Measurements from ENCODE around the gene BAG5. TPM values are rescaled to one million over a fixed set of nuclear protein-coding genes. Genes with fewer than 3 reads are reported as not detected.

BAG5 gene
- total RNA-seq, 2 experiments from 2014 or later: 24.2 to 25.1 TPM

DNA sequence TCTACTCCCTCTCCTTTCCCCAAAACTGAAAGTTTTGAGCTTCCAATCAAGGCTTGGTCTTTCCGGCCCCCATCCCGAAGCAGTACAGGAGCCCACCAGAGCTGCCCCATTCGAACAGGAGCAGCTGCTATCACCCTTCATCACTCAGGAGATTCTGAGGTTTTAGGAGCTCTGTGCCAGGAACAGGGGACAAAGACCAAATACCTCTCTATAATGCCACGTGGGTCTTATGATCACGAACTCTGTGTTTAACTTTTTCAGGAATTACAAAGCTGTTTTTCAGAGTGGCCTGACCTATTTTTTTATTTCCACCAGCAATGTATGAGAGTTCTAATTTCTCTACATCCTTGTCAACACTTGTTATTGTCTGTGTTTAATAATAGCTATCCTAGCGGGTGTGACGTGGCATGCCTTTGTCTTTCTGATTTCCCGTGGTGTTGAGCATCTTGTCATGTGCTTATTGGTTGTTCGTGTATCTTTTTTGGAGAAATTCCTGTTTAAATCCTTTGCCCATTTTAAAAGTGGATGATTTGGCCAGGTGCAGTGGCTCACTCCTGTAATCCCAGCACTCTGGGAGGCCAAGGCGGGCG is 22.0 kb upstream of the BAG5 start:
- Mint-ChIP-seq H3K9me3 (ENCODE audit: low read depth) (no peaks in the 10 kb centered on the region), H3K4me1 (no peaks in the 10 kb centered on the region), H3K36me3 (ENCODE audit: low read depth) (peaks cover 6% of the 10 kb centered on the region), H3K27me3 (no peaks in the 10 kb centered on the region), H3K4me3 (no peak overlapping the region), H3K27ac (no peak overlapping the region)
- CTCF ChIA-PET: no interaction called here
- POLR2A ChIA-PET: no interaction called here
- ATAC-seq (no peak), DNase-seq (no peak)
- intact Hi-C loops (cut with DNase I, micrococcal nuclease): no loop called here

GRCh38 chr14:103581954-103582703 is 19.7 kb upstream of the BAG5 start:
- Mint-ChIP-seq H3K4me3 (no peak overlapping the region), H3K27ac (no peak overlapping the region), H3K27me3 (no peaks in the 10 kb centered on the region), H3K4me1 (no peaks in the 10 kb centered on the region), H3K9me3 (ENCODE audit: low read depth) (no peaks in the 10 kb centered on the region), H3K36me3 (ENCODE audit: low read depth) (peaks cover 12% of the 10 kb centered on the region)
- POLR2A ChIA-PET: no interaction called here
- intact Hi-C loops (cut with DNase I, micrococcal nuclease): no loop called here
- no peak for ATAC-seq
- CTCF ChIA-PET: no interaction called here
- no peak for DNase-seq

- H3K27ac Mint-ChIP-seq: no peak overlapping the region
- H3K27me3 Mint-ChIP-seq: no peaks in the 10 kb centered on the region
- ChIA-PET CTCF (no interaction called here), POLR2A (no interaction called here)
- H3K4me3 Mint-ChIP-seq: no peak overlapping the region
- H3K9me3 Mint-ChIP-seq (ENCODE audit: low read depth): no peaks in the 10 kb centered on the region
- ATAC-seq: no peak
- intact Hi-C loops (cut with DNase I, micrococcal nuclease): no loop called here
- peaks cover 15% of the 10 kb centered on the region for H3K36me3 Mint-ChIP-seq (ENCODE audit: low read depth)
- no peaks in the 10 kb centered on the region for H3K4me1 Mint-ChIP-seq
- no peak for DNase-seq
Observed at GRCh38 chr14:103581206-103581605, 18.7 kb upstream of the BAG5 start.

DNA sequence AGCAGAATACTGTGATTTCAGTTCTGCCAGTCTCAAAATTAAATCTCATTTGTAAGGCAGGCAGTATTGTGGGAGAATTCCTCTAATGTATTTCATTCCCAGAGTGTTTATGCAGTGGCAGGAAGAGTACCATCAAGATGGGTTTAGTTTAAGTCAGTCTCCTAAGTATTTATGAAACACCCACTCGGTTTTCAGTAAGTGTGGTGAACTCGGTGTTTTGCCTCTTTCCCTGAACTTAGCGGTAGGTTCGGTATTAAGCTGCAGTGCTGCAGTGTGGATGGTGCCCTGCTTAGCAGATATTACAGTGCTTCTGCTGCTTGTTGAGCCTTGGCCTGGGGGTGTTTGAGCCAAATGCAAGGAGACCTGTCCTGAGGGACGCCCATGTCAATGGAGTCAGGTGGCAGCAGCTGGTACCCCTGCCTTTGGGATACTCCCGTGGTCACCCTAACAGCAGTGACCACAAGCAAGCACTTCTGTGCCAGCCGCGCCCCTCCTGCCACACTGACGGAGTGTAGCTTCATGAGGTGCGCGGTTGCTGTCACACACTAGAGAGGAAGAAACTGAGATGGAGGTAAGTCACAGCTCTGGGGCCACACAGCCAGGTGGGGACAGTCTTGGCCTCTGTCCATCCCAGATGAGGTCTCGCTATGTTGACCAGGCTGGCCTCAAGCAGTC is 16.1 kb upstream of the BAG5 start:
- Mint-ChIP-seq H3K36me3 (ENCODE audit: low read depth) (peaks cover 26% of the 10 kb centered on the region), H3K27me3 (no peaks in the 10 kb centered on the region), H3K4me3 (no peak overlapping the region), H3K4me1 (no peaks in the 10 kb centered on the region), H3K27ac (no peak overlapping the region), H3K9me3 (ENCODE audit: low read depth) (no peaks in the 10 kb centered on the region)
- ATAC-seq (no peak), DNase-seq (no peak)
- intact Hi-C loops (cut with DNase I, micrococcal nuclease): no loop called here
- CTCF ChIA-PET: no interaction called here
- POLR2A ChIA-PET: no interaction called here

- Mint-ChIP-seq H3K9me3 (ENCODE audit: low read depth) (no peaks in the 10 kb centered on the region), H3K27me3 (no peaks in the 10 kb centered on the region), H3K4me1 (no peaks in the 10 kb centered on the region), H3K36me3 (ENCODE audit: low read depth) (peaks cover 32% of the 10 kb centered on the region), H3K4me3 (no peak overlapping the region), H3K27ac (no peak overlapping the region)
- CTCF ChIA-PET: no interaction called here
- POLR2A ChIA-PET: no interaction called here
- ATAC-seq (no peak), DNase-seq (no peak)
- intact Hi-C loops (cut with DNase I, micrococcal nuclease): no loop called here
Observed at GRCh38 chr14:103576371-103577024, 14.0 kb upstream of the BAG5 start.

DNA sequence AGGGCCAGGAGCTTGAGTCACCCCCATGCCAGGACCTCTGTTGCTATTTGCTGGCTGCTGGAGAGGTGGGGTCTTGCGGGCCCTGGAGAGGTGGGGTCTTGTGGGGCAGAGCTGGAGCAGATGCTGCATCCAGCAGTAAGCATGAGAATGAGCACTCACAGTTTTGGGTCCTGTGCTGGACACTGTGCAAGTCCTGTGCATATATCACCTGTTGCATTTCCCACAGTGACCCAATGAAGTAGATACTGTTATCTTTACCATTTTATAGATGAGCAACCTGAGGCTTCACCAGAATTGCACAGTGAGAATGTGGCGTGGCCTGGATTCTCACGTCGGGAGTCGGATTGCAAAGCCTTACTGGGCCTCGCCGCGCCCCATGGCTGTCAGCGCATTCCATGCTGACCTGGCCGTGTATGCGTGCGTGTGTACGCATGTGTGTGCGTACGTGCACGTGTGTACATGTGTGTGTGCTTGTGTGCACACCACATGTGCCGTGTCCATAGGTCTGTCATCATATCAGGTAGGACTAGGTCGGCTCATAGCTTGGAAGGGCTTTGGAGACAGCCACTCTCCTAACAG is 12.3 kb upstream of the BAG5 start:
- H3K4me1 Mint-ChIP-seq: no peaks in the 10 kb centered on the region
- H3K27ac Mint-ChIP-seq: no peak overlapping the region
- no peaks in the 10 kb centered on the region for H3K9me3 Mint-ChIP-seq (ENCODE audit: low read depth)
- DNase-seq: no peak
- POLR2A ChIA-PET: no interaction called here
- no peak for ATAC-seq
- peaks cover 32% of the 10 kb centered on the region for H3K36me3 Mint-ChIP-seq (ENCODE audit: low read depth)
- intact Hi-C loops (cut with DNase I, micrococcal nuclease): loop anchor here (5.0 kb wide), 2 partner anchors 103 to 178 kb away; no protein-coding TSS in a partner anchor
- no peak overlapping the region for H3K4me3 Mint-ChIP-seq
- no peaks in the 10 kb centered on the region for H3K27me3 Mint-ChIP-seq
- CTCF ChIA-PET: interaction anchor here (0.7 to 1.3 kb wide), 4 partner anchors 11 to 102 kb away, joined by 3 to 6 read pairs (median 3); no protein-coding TSS in a partner anchor

DNA sequence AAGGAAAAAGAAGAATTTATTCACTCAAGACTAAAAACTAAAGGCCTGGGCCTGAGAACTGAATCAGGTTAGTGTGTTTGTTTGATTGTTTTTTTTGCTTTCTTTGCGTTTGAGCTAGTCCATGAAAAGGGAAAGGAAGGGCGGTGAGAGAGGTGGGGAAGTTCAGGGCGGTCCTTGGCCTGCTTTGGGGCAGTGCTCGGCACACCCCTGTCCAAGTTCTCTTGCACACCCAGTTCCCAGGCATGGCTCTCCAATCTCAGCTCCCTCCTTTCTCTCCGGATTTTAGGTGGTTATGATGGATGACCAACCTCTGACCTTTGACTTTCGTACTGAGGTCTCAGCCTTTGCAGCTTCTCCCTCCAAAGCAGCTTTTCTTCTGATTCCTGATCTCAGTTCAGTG is 11.6 kb upstream of the BAG5 start:
- Mint-ChIP-seq H3K36me3 (ENCODE audit: low read depth) (peaks cover 32% of the 10 kb centered on the region), H3K4me1 (no peaks in the 10 kb centered on the region), H3K9me3 (ENCODE audit: low read depth) (no peaks in the 10 kb centered on the region), H3K27me3 (no peaks in the 10 kb centered on the region), H3K27ac (no peak overlapping the region), H3K4me3 (no peak overlapping the region)
- intact Hi-C loops (cut with DNase I, micrococcal nuclease): loop anchor here (5.0 kb wide), 2 partner anchors 103 to 178 kb away; no protein-coding TSS in a partner anchor
- CTCF ChIA-PET: interaction anchor here (0.6 to 1.3 kb wide), 3 partner anchors 10 to 213 kb away, joined by 3 to 6 read pairs (median 4); partner anchors contain the start of gene BAG5
- DNase-seq (no peak), ATAC-seq (no peak)
- POLR2A ChIA-PET: no interaction called here

GRCh38 chr14:103569408-103569807 is 7.0 kb upstream of the BAG5 start:
- no peak overlapping the region for H3K4me3 Mint-ChIP-seq
- peaks cover 17% of the 10 kb centered on the region for H3K4me1 Mint-ChIP-seq
- H3K27me3 Mint-ChIP-seq: no peaks in the 10 kb centered on the region
- ATAC-seq: no peak
- CTCF ChIA-PET: interaction anchor here (0.6 to 1.2 kb wide), 4 partner anchors 10 to 239 kb away, joined by 3 to 4 read pairs (median 4); no protein-coding TSS in a partner anchor
- H3K27ac Mint-ChIP-seq: no peak overlapping the region
- H3K36me3 Mint-ChIP-seq (ENCODE audit: low read depth): peaks cover 10% of the 10 kb centered on the region
- no peak for DNase-seq
- intact Hi-C loops (cut with DNase I, micrococcal nuclease): no loop called here
- H3K9me3 Mint-ChIP-seq (ENCODE audit: low read depth): no peaks in the 10 kb centered on the region
- POLR2A ChIA-PET: no interaction called here

DNA sequence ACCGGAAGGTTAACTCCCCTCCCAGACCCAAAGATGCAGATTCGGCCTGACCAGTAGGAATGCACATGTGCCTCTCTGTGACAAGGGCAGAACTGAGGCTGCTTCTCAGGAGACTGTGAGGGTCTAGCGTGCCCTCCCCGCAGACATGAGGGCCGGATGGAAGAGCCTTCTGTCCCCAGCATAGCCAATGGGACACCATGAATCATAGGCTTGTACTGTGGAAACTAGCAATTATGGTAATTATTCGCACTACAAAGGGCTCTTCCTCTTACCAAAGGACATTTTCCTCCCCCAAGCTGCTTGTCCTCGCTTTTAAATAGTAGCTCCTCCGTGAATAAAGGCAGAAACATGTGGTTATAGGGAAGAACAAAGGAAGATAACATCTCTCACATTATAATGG is 6.5 kb upstream of the BAG5 start:
- peaks cover 6% of the 10 kb centered on the region for H3K36me3 Mint-ChIP-seq (ENCODE audit: low read depth)
- DNase-seq (no peak), ATAC-seq (no peak)
- no peak overlapping the region for H3K27ac Mint-ChIP-seq
- POLR2A ChIA-PET: no interaction called here
- no peak overlapping the region for H3K4me3 Mint-ChIP-seq
- intact Hi-C loops (cut with DNase I, micrococcal nuclease): no loop called here
- CTCF ChIA-PET: interaction anchor here (0.6 to 1.2 kb wide), 4 partner anchors 10 to 240 kb away, joined by 3 to 4 read pairs (median 4); no protein-coding TSS in a partner anchor
- H3K9me3 Mint-ChIP-seq (ENCODE audit: low read depth): no peaks in the 10 kb centered on the region
- no peaks in the 10 kb centered on the region for H3K27me3 Mint-ChIP-seq
- peaks cover 21% of the 10 kb centered on the region for H3K4me1 Mint-ChIP-seq

DNA sequence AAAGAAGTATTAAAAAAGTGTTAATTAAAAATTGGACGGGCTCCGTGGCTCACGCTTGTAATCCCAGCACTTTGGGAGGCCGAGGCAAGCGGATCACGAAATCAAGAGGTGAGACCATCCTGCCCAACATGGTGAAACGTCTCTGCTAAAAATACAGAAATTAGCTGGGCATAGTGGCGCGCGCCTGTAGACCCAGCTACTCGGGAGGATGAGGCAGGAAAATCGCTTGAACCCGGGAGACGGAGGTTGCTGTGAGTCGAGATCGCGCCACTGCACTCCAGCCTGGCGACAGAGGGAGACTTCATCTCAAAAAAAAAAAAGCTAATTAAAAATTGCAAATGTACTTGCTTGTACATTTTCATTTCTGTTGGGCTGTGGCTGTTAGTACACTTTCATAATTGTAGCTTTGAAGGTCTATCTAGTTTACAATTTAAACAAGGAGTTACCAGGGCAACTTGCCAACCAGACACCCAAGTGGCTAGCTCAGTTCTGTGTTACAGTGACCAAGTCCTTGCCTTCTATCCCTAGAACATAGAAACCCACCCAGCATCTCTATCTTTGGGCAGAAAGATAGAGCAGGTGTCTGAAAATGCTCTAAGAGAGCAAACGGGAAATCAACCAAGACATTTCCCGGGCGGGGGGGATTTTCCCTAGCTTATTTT is 1.5 kb upstream of the BAG5 start:
- H3K36me3 Mint-ChIP-seq (ENCODE audit: low read depth): peaks cover 24% of the 10 kb centered on the region
- H3K4me3 Mint-ChIP-seq: peak overlapping the region; percentile 94
- DNase-seq: no peak
- H3K4me1 Mint-ChIP-seq: peaks cover 54% of the 10 kb centered on the region
- peak overlapping the region; percentile 31 for H3K27ac Mint-ChIP-seq
- no peak for ATAC-seq
- CTCF ChIA-PET: interaction anchor here (0.6 to 0.9 kb wide), 2 partner anchors 10 to 13 kb away, joined by 3 to 6 read pairs; no protein-coding TSS in a partner anchor
- POLR2A ChIA-PET: no interaction called here
- intact Hi-C loops (cut with DNase I, micrococcal nuclease): loop anchor here (2.0 kb wide), 2 partner anchors 35 to 971 kb away; partner anchors contain the start of genes RCOR1 (in 1 of the 2) and TRMT61A (in 1 of the 2)
- no peaks in the 10 kb centered on the region for H3K27me3 Mint-ChIP-seq
- H3K9me3 Mint-ChIP-seq (ENCODE audit: low read depth): no peaks in the 10 kb centered on the region
